Stimulated activated CD8-positive, alpha-beta memory T cell treated with anti-CD3 and anti-CD28 coated beads, Interleukin-12 subunit alpha, Interleukin-12 subunit beta, amount 100 ng/mL, for 24 hours (primary cell): ENCODE measurements around the gene MOCS3.
"Not testable (repeated sequence)": the region's sequence is repeated elsewhere in the genome, so short reads cannot be mapped to it uniquely, and the experiment has no call there.

Source experiments
- DNase-seq: peaks from one replicate; pipeline ENCODE4 v3.0.0-alpha.2; 2020; ENCODE audit errors: extremely low read depth

MOCS3 gene

GRCh38 chr20:50932016-50932485, 26.6 kb upstream of the MOCS3 start:
- no peak for DNase-seq

GRCh38 chr20:50932691-50933280, 25.8 kb upstream of the MOCS3 start:
- no peak for DNase-seq

- DNase-seq: no peak
Measured at GRCh38 chr20:50933589-50933988, 25.0 kb upstream of the MOCS3 start.

GRCh38 chr20:50943069-50943468, 15.5 kb upstream of the MOCS3 start:
- DNase-seq: no peak

GRCh38 chr20:50948132-50948785, 10.4 kb upstream of the MOCS3 start:
- no peak for DNase-seq

GRCh38 chr20:50953196-50953595, 5.4 kb upstream of the MOCS3 start:
- DNase-seq: no peak

- no peak for DNase-seq
Measured at GRCh38 chr20:50953821-50954220, 4.8 kb upstream of the MOCS3 start.

- DNase-seq: no peak
Measured at GRCh38 chr20:50957276-50957675, 1.3 kb upstream of the MOCS3 start.

- DNase-seq: peak; percentile 60
Measured at GRCh38 chr20:50957798-50958614, 612 bp upstream of the MOCS3 start, which contains the start of gene DPM1. DPM1 (minus strand) TSS chr20:50958532; CDS start chr20:50958523, 9 bp downstream.

GRCh38 chr20:50959543-50960126, 1.0 kb downstream of the MOCS3 start:
- no peak for DNase-seq

- no peak for DNase-seq
Measured at GRCh38 chr20:50967586-50967985, 9.0 kb downstream of the MOCS3 start.

- DNase-seq: no peak
Measured at GRCh38 chr20:50968289-50968688, 9.7 kb downstream of the MOCS3 start.

GRCh38 chr20:50969435-50969834, 10.8 kb downstream of the MOCS3 start:
- DNase-seq: no peak

GRCh38 chr20:50969912-50970311, 11.3 kb downstream of the MOCS3 start:
- no peak for DNase-seq

GRCh38 chr20:50975701-50976330, 17.2 kb downstream of the MOCS3 start:
- DNase-seq: no peak

GRCh38 chr20:50977066-50978021, 18.7 kb downstream of the MOCS3 start:
- DNase-seq: no peak

- DNase-seq: not testable (repeated sequence)
Measured at GRCh38 chr20:50978533-50978932, 19.9 kb downstream of the MOCS3 start.

- no peak for DNase-seq
Measured at GRCh38 chr20:50980071-50980681, 21.6 kb downstream of the MOCS3 start.

- DNase-seq: no peak
Measured at GRCh38 chr20:50980851-50981713, 22.5 kb downstream of the MOCS3 start.
